Fibroblast of lung (primary cell): ENCODE measurements around the gene PPP1R12C. TPM values are rescaled to one million over a fixed set of nuclear protein-coding genes. Genes with fewer than 3 reads are reported as not detected.

Source experiments
- DNase-seq, 2 donors: peaks; one replicate each; pipeline versions ENCODE4 v3.0.0 to v3.0.0-alpha.2; 2010; ENCODE audit warnings: low read depth in 2 of 2
- H2AFZ ChIP-seq: 2 replicates; pipeline ENCODE4 v1.5.1; 2012; ENCODE audit warnings: low read length, control low read depth, inconsistent platforms
- H3K27ac ChIP-seq: 2 replicates; pipeline ENCODE4 v1.5.1; 2011; ENCODE audit warnings: low read length, control low read depth; ENCODE audit not compliant: insufficient read depth
- H3K27me3 ChIP-seq: 2 replicates; pipeline ENCODE4 v1.5.1; 2011; ENCODE audit warnings: mild to moderate bottlenecking, low read length; ENCODE audit not compliant: control insufficient read depth, insufficient read depth
- H3K36me3 ChIP-seq: 2 replicates; pipeline ENCODE4 v1.5.1; 2011; ENCODE audit warnings: low read length; ENCODE audit not compliant: control insufficient read depth, insufficient read depth
- H3K4me1 ChIP-seq: 2 replicates; pipeline ENCODE4 v1.5.1; 2011; ENCODE audit warnings: low read length; ENCODE audit not compliant: control insufficient read depth, insufficient read depth; ENCODE audit errors: extremely low read depth
- H3K4me2 ChIP-seq: 2 replicates; pipeline ENCODE4 v1.5.1; 2011; ENCODE audit warnings: low read length, control low read depth; ENCODE audit not compliant: insufficient read depth; ENCODE audit errors: extremely low read depth
- H3K4me3 ChIP-seq, 4 experiments: fragments of 200-600 bp in 1 of 4; sonication (generic) in 1 of 4; replicated peaks in 1 of 4; 2 replicates each; pipeline ENCODE4 v1.5.1; 2011 to 2016; ENCODE audit warnings: low read length in 4 of 4, low read depth in 3 of 4, mild to moderate bottlenecking in 3 of 4, control low read depth in 2 of 4, inconsistent platforms in 1 of 4, mixed read lengths in 1 of 4; ENCODE audit not compliant: insufficient read depth in 1 of 4; ENCODE audit errors: control extremely low read depth in 1 of 4
- H3K79me2 ChIP-seq: 2 replicates; pipeline ENCODE4 v1.5.1; 2012; ENCODE audit warnings: mild to moderate bottlenecking, low read length, inconsistent platforms; ENCODE audit not compliant: control insufficient read depth, insufficient read depth
- H3K9ac ChIP-seq: 2 replicates; pipeline ENCODE4 v1.5.1; 2011; ENCODE audit warnings: mild to moderate bottlenecking, low read length, control low read depth; ENCODE audit not compliant: insufficient read depth
- H3K9me3 ChIP-seq: 2 replicates; pipeline ENCODE4 v1.5.1; 2012; ENCODE audit warnings: low read depth, low read length; ENCODE audit not compliant: control insufficient read depth, insufficient read depth
- H4K20me1 ChIP-seq: 2 replicates; pipeline ENCODE4 v1.5.1; 2011; ENCODE audit warnings: low read length; ENCODE audit not compliant: control insufficient read depth, insufficient read depth; ENCODE audit errors: extremely low read depth
- EZH2 ChIP-seq: IDR thresholded peaks from 2 replicates; pipeline ENCODE4 v1.5.1; 2012; ENCODE audit warnings: low read length, control low read depth, mild to moderate bottlenecking; ENCODE audit errors: missing control alignments
- polyA plus RNA-seq, 2 donors: library from polyadenylated mRNA; depleted of rRNA in 1 of 2; stranded (reverse) in 1 of 2; unstranded in 1 of 2; fragments of >200 nt; gene quantifications; 2 replicates each; pipeline ENCODE4 v1.2.1, GENCODE V29; 2011 to 2012; ENCODE audit warnings: missing spikeins in 1 of 2
- total RNA-seq: library from RNA; depleted of rRNA; stranded (reverse); fragments of >200 nt; gene quantifications from 2 replicates; pipeline ENCODE4 v1.2.1, GENCODE V29; 2014
- TF ChIP-seq, protein P1 (sequence below), 2 donors: IDR thresholded peaks in 1 of 2; conservative IDR thresholded peaks in 1 of 2; 1 replicate in 1 of 2; 2 replicates in 1 of 2; pipeline ENCODE4 v1.5.1; 2011 to 2012; ENCODE audit warnings: low read length in 2 of 2, control low read depth in 1 of 2, inconsistent platforms in 1 of 2, low read depth in 1 of 2, mild to moderate bottlenecking in 1 of 2

The PPP1R12C gene
- total and polyA plus RNA-seq, 2 donors (not counting 1 experiment from before 2014, with no cell fraction given): 26.0 to 32.9 TPM

DNA sequence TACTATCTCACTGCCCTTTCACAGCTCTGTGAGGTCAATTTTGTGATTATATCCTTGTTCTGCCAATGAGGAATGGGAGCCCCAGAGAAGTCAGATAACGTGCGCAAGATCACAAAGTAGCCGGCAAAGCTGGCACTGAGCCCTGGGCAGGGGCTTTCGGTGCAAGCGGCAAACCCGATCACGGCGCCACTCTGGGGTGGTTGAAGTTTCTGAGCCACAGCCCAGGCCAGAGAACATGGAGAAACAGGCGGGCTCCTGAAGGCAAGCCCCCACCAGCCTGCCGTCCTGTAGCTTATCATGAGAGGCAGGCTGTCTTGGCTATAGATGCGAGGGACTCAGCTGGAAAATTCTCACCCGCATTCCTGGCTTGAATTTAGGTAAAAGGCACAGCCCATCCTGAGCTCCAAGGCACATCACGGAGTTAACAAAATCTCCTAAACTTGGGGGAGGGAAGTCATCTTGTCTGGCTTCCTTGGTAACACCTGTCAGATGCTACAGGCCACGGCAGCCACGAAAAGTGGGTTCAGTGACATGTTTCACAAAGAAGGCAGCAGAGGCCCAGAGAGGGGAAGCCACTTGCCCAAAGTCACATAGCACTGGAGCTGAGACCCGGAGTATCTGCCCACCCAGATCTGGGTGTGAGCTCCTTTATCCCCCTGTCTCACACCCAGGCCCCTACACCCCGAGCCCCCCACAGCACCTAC lies 19.1 kb upstream of the PPP1R12C start:
- Histone ChIP-seq H2AFZ (no peak overlapping the region), H3K36me3 (no peaks in the 10 kb centered on the region), H3K79me2 (no peaks in the 10 kb centered on the region), H3K4me2 (no peak overlapping the region), H3K4me1 (no peaks in the 10 kb centered on the region), H3K9me3 (no peaks in the 10 kb centered on the region), H3K9ac (no peak overlapping the region), H3K27ac (no peak overlapping the region), H3K27me3 (peaks cover 3% of the 10 kb centered on the region), H3K4me3 (no peak overlapping the region), H4K20me1 (no peaks in the 10 kb centered on the region)
- TF ChIP-seq, protein P1, sequence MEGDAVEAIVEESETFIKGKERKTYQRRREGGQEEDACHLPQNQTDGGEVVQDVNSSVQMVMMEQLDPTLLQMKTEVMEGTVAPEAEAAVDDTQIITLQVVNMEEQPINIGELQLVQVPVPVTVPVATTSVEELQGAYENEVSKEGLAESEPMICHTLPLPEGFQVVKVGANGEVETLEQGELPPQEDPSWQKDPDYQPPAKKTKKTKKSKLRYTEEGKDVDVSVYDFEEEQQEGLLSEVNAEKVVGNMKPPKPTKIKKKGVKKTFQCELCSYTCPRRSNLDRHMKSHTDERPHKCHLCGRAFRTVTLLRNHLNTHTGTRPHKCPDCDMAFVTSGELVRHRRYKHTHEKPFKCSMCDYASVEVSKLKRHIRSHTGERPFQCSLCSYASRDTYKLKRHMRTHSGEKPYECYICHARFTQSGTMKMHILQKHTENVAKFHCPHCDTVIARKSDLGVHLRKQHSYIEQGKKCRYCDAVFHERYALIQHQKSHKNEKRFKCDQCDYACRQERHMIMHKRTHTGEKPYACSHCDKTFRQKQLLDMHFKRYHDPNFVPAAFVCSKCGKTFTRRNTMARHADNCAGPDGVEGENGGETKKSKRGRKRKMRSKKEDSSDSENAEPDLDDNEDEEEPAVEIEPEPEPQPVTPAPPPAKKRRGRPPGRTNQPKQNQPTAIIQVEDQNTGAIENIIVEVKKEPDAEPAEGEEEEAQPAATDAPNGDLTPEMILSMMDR (conservative IDR thresholded peaks at IDR 0.05 in 1 of 2, IDR thresholded peaks at IDR 0.05 in 1 of 2; ENCODE audit: low read depth in 1 of 2, low read length in 2 of 2): no peak
- no peak for TF ChIP-seq EZH2
- DNase-seq: no peak

DNA sequence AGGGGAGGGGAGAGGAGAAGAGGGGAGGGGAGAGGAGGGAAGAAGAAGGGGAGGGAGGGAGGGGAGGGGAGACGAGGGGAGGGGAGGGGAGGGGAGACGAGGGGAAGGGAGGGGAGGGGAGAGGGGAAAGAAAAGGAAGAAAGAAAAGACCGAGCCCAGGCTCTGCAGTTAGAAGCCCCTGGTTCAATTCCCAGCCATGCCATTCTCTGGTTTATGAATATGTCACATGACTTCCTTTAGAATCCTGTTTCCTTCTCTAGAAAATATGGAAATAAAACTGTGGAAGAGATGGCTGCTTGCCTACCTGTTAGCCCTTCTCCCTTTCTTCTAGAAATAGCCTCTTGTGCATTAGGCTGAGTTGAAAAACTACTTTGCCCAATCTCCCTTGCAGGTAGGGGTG lies 17.3 kb upstream of the PPP1R12C start:
- Histone ChIP-seq H3K79me2 (no peaks in the 10 kb centered on the region), H3K4me2 (no peak overlapping the region), H3K9me3 (no peaks in the 10 kb centered on the region), H4K20me1 (no peaks in the 10 kb centered on the region), H3K27ac (no peak overlapping the region), H3K9ac (no peak overlapping the region), H3K4me3 (no peak overlapping the region), H3K36me3 (no peaks in the 10 kb centered on the region), H3K4me1 (no peaks in the 10 kb centered on the region), H2AFZ (no peak overlapping the region), H3K27me3 (peaks cover 6% of the 10 kb centered on the region)
- no peak for DNase-seq
- TF ChIP-seq, protein P1 (conservative IDR thresholded peaks at IDR 0.05 in 1 of 2, IDR thresholded peaks at IDR 0.05 in 1 of 2; ENCODE audit: low read depth in 1 of 2, low read length in 2 of 2): no peak
- TF ChIP-seq EZH2: no peak

DNA sequence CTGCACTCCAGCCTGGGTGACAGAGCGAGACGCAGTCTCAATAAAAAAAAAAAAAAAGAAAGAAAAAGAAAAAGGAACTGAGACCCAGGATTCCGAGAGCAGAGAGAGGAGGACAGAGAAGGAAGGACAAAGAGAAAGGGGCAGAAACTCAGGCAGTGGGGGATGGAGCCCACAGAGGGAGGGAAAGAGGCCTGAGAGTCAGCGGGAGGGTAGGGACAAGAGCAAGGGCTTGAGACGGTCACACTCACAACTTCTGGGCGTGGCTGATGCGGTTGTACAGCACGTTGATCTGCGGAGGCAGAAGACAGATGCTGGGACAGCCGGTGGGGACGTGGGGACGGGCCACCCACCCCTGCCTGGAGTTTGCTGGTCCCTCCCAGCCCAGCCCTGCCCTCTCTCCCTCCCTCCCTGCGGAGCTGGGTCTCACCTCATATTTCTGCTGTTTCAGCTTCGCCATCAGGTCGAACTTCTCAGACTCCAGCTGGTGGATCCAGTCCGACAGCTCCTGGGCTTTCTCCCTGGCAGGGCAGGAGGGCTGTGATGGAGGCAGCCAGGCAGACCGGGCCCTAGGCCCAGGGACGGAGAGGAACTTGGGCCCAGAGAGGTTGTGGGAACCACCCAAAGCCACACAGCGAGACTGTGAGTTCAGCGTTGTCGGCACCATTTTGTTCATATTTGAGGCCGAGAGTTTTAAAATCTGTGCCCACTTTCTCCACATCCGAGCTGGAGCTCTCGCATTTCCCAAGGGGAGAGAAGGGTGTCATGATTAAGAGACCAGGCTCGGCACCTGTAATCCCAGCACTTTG lies 16.4 kb upstream of the PPP1R12C start:
- Histone ChIP-seq H3K27me3 (peaks cover 6% of the 10 kb centered on the region), H3K4me1 (no peaks in the 10 kb centered on the region), H3K9ac (no peak overlapping the region), H3K4me3 (no peak overlapping the region), H3K4me2 (peak overlapping the region; percentile 35), H2AFZ (peak overlapping the region; percentile 23), H3K36me3 (no peaks in the 10 kb centered on the region), H3K79me2 (no peaks in the 10 kb centered on the region), H3K27ac (no peak overlapping the region), H4K20me1 (no peaks in the 10 kb centered on the region), H3K9me3 (no peaks in the 10 kb centered on the region)
- DNase-seq: no peak
- TF ChIP-seq, protein P1 (conservative IDR thresholded peaks at IDR 0.05 in 1 of 2, IDR thresholded peaks at IDR 0.05 in 1 of 2; ENCODE audit: low read depth in 1 of 2, low read length in 2 of 2): no peak
- peak; percentile 21 for TF ChIP-seq EZH2
